Vagina (tissue), 2 donors: ENCODE measurements around the gene TNIK. TPM values are rescaled to one million over a fixed set of nuclear protein-coding genes. Genes with fewer than 3 reads are reported as not detected.

Experiments
- DNase-seq, 2 donors: peaks; one replicate each; pipeline ENCODE4 v3.0.0-alpha.2; 2017; ENCODE audit errors: extremely low spot score in 2 of 2
- H3K27ac ChIP-seq: fragments of 200-600 bp; sonication (generic); one replicate; pipeline ENCODE4 v1.5.1; 2019
- H3K27me3 ChIP-seq: fragments of 200-600 bp; sonication (generic); one replicate; pipeline ENCODE4 v1.5.1; 2019
- H3K36me3 ChIP-seq, 2 donors: fragments of 200-600 bp; sonication (generic); one replicate each; pipeline ENCODE4 v1.5.1; 2017 to 2019
- H3K4me1 ChIP-seq: fragments of 200-600 bp; sonication (generic); one replicate; pipeline ENCODE4 v1.5.1; 2019
- H3K4me3 ChIP-seq, 2 donors: fragments of 200-600 bp; sonication (generic); 1 replicate in 1 of 2; 2 replicates in 1 of 2; pipeline ENCODE4 v1.5.1; 2016 to 2019
- H3K9me3 ChIP-seq: fragments of 200-600 bp; sonication (generic); one replicate; pipeline ENCODE4 v1.5.1; 2019
- POLR2A ChIP-seq, 2 donors: fragments of 450-650 bp; IDR thresholded peaks; one replicate each; pipeline ENCODE4 v1.6.1; 2017; ENCODE audit warnings: antibody characterized with exemption in 2 of 2, mild to moderate bottlenecking in 2 of 2, moderate library complexity in 2 of 2
- POLR2AphosphoS5 ChIP-seq, 2 donors: sonication (generic); formaldehyde crosslinking; IDR thresholded peaks; one replicate each; pipeline ENCODE4 v1.9.0; 2017; ENCODE audit warnings: antibody characterized with exemption in 2 of 2, mild to moderate bottlenecking in 2 of 2, low read depth in 1 of 2; ENCODE audit not compliant: insufficient read depth in 1 of 2
- intact Hi-C: fragments of 100-400 bp; cut with DNase I; formaldehyde crosslinking; loops from one replicate; pipeline ENCODE4 v1.15.1; 2023
- total RNA-seq: library from RNA; depleted of rRNA; stranded (reverse); fragments of >200 nt; gene quantifications from one replicate; pipeline ENCODE4 v1.2.3, GENCODE V29; 2016
- TF ChIP-seq, protein P1 (sequence below), 3 experiments: fragments of 450-650 bp in 2 of 3; fragments of 200-600 bp in 1 of 3; sonication (generic) in 1 of 3; IDR thresholded peaks; one replicate each; pipeline ENCODE4 v1.5.1; 2017 to 2019; ENCODE audit warnings: antibody characterized with exemption in 3 of 3, mild to moderate bottlenecking in 2 of 3, moderate library complexity in 2 of 3

The TNIK gene
- total RNA-seq, 1 donor from 2014 or later = 5.9 TPM

DNA sequence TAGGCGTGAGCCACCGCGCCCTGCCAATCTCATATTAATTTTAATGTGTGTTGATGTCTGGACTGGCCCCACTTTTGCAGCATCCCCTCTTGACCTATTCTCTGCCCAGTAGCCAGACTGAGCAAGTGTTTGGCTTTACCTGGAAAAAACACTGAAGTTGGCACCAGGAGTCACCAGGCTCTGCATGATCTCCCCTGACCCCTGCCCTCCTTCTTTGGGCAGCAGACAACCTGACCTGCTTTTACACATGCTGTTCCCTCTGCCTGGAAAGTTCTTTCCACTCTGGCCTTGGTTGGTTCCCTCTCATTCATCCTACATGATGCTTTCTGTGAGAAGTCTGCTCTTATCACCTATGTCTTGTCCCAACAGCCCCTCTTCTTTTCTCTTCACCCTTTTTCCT, 365.8 kb downstream of the TNIK start:
- DNase-seq = no peak
- intact Hi-C loops = no loop called here
- H3K4me3 ChIP-seq = no peak overlapping the region
- no peak overlapping the region for H3K27ac ChIP-seq
- no peaks in the 10 kb centered on the region for H3K9me3 ChIP-seq
- no peaks in the 10 kb centered on the region for H3K27me3 ChIP-seq
- peaks cover 15% of the 10 kb centered on the region for H3K4me1 ChIP-seq
- TF ChIP-seq POLR2AphosphoS5 (IDR thresholded peaks at IDR 0.05; ENCODE audit: insufficient read depth in 1 of 2, low read depth in 1 of 2) (no peak), POLR2A (IDR thresholded peaks at IDR 0.05) (no peak)
- TF ChIP-seq, protein P1, sequence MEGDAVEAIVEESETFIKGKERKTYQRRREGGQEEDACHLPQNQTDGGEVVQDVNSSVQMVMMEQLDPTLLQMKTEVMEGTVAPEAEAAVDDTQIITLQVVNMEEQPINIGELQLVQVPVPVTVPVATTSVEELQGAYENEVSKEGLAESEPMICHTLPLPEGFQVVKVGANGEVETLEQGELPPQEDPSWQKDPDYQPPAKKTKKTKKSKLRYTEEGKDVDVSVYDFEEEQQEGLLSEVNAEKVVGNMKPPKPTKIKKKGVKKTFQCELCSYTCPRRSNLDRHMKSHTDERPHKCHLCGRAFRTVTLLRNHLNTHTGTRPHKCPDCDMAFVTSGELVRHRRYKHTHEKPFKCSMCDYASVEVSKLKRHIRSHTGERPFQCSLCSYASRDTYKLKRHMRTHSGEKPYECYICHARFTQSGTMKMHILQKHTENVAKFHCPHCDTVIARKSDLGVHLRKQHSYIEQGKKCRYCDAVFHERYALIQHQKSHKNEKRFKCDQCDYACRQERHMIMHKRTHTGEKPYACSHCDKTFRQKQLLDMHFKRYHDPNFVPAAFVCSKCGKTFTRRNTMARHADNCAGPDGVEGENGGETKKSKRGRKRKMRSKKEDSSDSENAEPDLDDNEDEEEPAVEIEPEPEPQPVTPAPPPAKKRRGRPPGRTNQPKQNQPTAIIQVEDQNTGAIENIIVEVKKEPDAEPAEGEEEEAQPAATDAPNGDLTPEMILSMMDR (IDR thresholded peaks at IDR 0.05) = no peak
- H3K36me3 ChIP-seq = no peaks in the 10 kb centered on the region

DNA sequence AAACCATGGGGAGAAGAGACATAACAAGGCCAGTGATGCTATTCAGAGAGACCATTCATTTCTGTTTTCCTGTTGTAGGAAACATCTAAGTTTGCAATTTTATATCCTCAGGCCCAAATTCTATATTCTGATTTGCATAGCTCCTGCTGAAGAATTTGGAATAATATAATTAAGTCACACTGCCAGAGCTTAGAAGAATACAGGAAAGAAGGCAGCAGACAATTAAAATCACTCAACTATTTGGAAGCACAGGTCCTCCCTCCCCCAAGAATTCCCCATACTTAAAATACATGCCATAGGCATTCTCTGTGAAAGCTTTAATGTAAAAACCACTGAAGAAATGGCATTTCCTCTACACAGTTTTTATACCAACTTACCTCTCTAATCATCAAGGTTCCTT, 366.7 kb downstream of the TNIK start:
- Histone ChIP-seq H3K4me1 (peaks cover 22% of the 10 kb centered on the region), H3K27ac (no peak overlapping the region), H3K27me3 (no peaks in the 10 kb centered on the region), H3K4me3 (no peak overlapping the region), H3K36me3 (no peaks in the 10 kb centered on the region), H3K9me3 (no peaks in the 10 kb centered on the region)
- TF ChIP-seq POLR2AphosphoS5 (IDR thresholded peaks at IDR 0.05; ENCODE audit: insufficient read depth in 1 of 2, low read depth in 1 of 2) (no peak), POLR2A (IDR thresholded peaks at IDR 0.05) (no peak)
- TF ChIP-seq, protein P1 (IDR thresholded peaks at IDR 0.05) = no peak
- intact Hi-C loops = no loop called here
- no peak for DNase-seq

DNA sequence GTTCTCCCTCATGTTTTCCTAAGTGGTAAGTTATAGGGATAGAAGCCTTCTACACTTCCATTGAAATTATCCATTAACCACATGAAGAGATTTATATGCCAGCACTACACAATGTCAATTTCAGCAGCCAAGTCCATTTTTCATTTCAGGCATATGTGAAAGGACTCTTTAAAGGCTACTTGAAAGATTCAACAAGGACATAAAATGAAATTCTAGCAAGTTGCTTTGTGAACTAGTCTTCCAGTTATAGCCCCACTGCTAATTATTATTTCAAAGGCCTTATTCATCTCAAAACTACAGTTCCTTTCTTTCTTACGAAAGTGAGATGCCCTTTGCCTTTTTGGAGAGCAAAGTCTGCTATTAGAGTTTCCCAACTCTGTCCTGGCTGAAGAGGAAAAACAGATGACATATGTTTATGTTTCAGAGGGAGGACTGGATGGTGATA, 367.7 kb downstream of the TNIK start:
- no peak overlapping the region for H3K27ac ChIP-seq
- no peaks in the 10 kb centered on the region for H3K27me3 ChIP-seq
- H3K4me1 ChIP-seq = peaks cover 22% of the 10 kb centered on the region
- no peak overlapping the region for H3K4me3 ChIP-seq
- DNase-seq = no peak
- no peaks in the 10 kb centered on the region for H3K9me3 ChIP-seq
- TF ChIP-seq POLR2AphosphoS5 (IDR thresholded peaks at IDR 0.05; ENCODE audit: insufficient read depth in 1 of 2, low read depth in 1 of 2) = no peak
- TF ChIP-seq, protein P1 (IDR thresholded peaks at IDR 0.05) = no peak
- TF ChIP-seq POLR2A (IDR thresholded peaks at IDR 0.05) = no peak
- H3K36me3 ChIP-seq = no peaks in the 10 kb centered on the region
- intact Hi-C loops = no loop called here

DNA sequence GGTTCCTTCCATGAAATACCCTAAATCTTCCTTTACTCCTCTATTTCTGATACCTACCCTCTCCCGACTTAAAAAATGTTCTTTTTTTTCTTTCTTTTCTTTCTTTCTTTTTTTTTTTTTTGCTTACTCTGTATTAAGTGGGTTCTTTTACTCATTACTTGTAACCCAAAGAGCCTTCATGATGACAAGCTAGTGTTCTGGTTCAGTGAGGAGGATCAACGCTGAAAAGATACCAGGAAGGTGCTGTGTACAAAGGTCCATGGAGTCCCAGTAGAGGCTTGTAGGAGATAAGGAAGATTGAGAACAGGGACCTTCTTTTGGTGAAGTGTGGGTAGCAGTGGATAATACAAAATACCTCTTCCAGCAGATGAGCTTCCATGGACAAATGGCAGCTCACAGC, 369.9 kb downstream of the TNIK start:
- peaks cover 22% of the 10 kb centered on the region for H3K4me1 ChIP-seq
- no peaks in the 10 kb centered on the region for H3K9me3 ChIP-seq
- H3K36me3 ChIP-seq = no peaks in the 10 kb centered on the region
- DNase-seq = no peak
- no peak overlapping the region for H3K4me3 ChIP-seq
- TF ChIP-seq POLR2A (IDR thresholded peaks at IDR 0.05) = no peak
- no peak for TF ChIP-seq POLR2AphosphoS5 (IDR thresholded peaks at IDR 0.05; ENCODE audit: insufficient read depth in 1 of 2, low read depth in 1 of 2)
- TF ChIP-seq, protein P1 (IDR thresholded peaks at IDR 0.05) = no peak
- intact Hi-C loops = no loop called here
- H3K27ac ChIP-seq = no peak overlapping the region
- no peaks in the 10 kb centered on the region for H3K27me3 ChIP-seq

DNA sequence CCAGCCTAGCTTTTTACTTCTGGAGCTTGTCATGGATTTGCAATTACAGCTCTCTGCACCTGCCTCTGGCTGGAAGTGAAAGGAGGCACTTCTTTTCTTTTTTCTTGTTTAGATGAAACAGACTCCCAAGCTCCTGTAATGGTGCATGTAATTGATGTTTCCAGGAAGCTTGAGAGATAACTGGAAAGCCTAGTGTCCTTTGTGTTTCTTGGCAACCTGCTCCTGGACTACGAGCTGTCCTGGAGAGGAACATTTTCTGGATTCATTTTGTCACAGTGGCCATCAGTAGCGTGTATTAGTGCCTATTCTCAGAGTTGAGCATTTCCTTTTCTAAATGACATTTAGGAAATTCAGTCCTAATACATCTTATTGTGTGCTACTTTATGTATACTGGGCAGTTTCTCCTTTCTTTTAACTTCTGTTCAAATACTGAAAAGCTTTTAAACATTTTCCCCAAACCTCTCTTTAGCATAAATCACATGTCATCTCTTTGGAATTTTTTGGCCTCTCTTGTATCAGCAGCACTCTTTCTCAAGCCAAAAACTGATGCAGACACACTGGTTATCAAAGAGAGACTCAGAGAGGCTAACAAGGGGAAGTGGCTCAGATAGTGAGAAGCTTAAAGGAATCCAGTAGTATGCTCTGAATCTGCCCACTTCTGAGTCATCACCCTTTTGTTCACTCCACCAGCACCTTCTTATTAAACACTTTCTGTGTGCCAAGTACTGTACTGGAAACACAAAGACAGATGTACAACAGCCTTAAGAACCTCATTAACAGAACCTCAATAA, 371.0 kb downstream of the TNIK start:
- intact Hi-C loops = no loop called here
- TF ChIP-seq POLR2A (IDR thresholded peaks at IDR 0.05) = no peak
- no peak for TF ChIP-seq POLR2AphosphoS5 (IDR thresholded peaks at IDR 0.05; ENCODE audit: insufficient read depth in 1 of 2, low read depth in 1 of 2)
- TF ChIP-seq, protein P1 (IDR thresholded peaks at IDR 0.05) = no peak
- Histone ChIP-seq H3K4me3 (no peak overlapping the region), H3K36me3 (no peaks in the 10 kb centered on the region), H3K27me3 (no peaks in the 10 kb centered on the region), H3K27ac (no peak overlapping the region), H3K9me3 (no peaks in the 10 kb centered on the region), H3K4me1 (peaks cover 22% of the 10 kb centered on the region)
- DNase-seq = no peak
